ENCODE results near the gene KIAA0408. TPM values are rescaled to one million over a fixed set of nuclear protein-coding genes. Genes with fewer than 3 reads are reported as not detected.
"Not testable (repeated sequence)": the region's sequence is repeated elsewhere in the genome, so short reads cannot be mapped to it uniquely, and the experiment has no call there.

The KIAA0408 gene
- total RNA-seq, 1 experiment from 2014 or later = 0.25 TPM

GRCh38 chr6:127415096-127415495 is 44.1 kb downstream of the KIAA0408 start:
- BruUV-seq (replicated peaks) = no TSS peak
- H3K4me2 ChIP-seq (ENCODE audit: low read length) = no peak overlapping the region
- no peak for DNase-seq (ENCODE audit: low read depth, low spot score)
- no peaks in the 10 kb centered on the region for H3K36me3 ChIP-seq (ENCODE audit: control insufficient read depth in 1 of 2, insufficient read depth in 2 of 2, low read length in 2 of 2)
- no peak overlapping the region for H2AFZ ChIP-seq (ENCODE audit: low read depth, low read length, poor library complexity, severe bottlenecking)
- H3K9ac ChIP-seq (ENCODE audit: low read length) = no peak overlapping the region
- no peaks in the 10 kb centered on the region for H3K79me2 ChIP-seq (ENCODE audit: insufficient read depth, low read length)
- no peak overlapping the region for H3K27ac ChIP-seq (ENCODE audit: low read depth, low read length)
- no peak overlapping the region for H3K4me3 ChIP-seq (replicated peaks in 1 of 2; ENCODE audit: low read depth in 1 of 2, low read length in 2 of 2)
- no peak for TF ChIP-seq EGR1 (IDR thresholded peaks at IDR 0.05; ENCODE audit: low read depth)
- TF ChIP-seq CBX3 (IDR thresholded peaks at IDR 0.05; ENCODE audit: low read depth) = no peak
- no peak for TF ChIP-seq POLR2A (IDR thresholded peaks at IDR 0.05; ENCODE audit: borderline replicate concordance, extremely low read depth, insufficient read depth, insufficient read length)
- ChIA-PET POLR2A (no interaction called here), CTCF (no interaction called here), RAD21 (ENCODE audit: low non-redundant PET in 1 of 2, low total read pairs in 2 of 2, uncharacterized antibody in 2 of 2, unreplicated experiment in 2 of 2) (no interaction called here)
- no peaks in the 10 kb centered on the region; the same call in 1 of the 2 replicates for H3K9me2 ChIP-seq (ENCODE audit: insufficient read depth)
- peaks cover 0 to 5% of the 10 kb centered on the region in 2 experiments; a peak in 1 of 4 replicates for H3K4me1 ChIP-seq (ENCODE audit: control insufficient read depth in 1 of 2, insufficient read depth in 2 of 2, low read length in 2 of 2)
- no peaks in the 10 kb centered on the region for H3K9me3 ChIP-seq (ENCODE audit: control insufficient read depth in 1 of 2, insufficient read depth in 1 of 2, low read depth in 1 of 2, low read length in 2 of 2)
- intact Hi-C loops (cut with micrococcal nuclease) = no loop called here
- H4K20me1 ChIP-seq (ENCODE audit: insufficient read depth) = no peaks in the 10 kb centered on the region
- no peak for ATAC-seq
- no peaks in the 10 kb centered on the region for H3K27me3 ChIP-seq (ENCODE audit: insufficient read depth, low read length)

GRCh38 chr6:127413123-127413522 is 46.1 kb downstream of the KIAA0408 start:
- DNase-seq (ENCODE audit: low read depth, low spot score); ATAC-seq; H3K9me3 ChIP-seq (ENCODE audit: control insufficient read depth in 1 of 2, insufficient read depth in 1 of 2, low read depth in 1 of 2, low read length in 2 of 2); H3K4me3 ChIP-seq (replicated peaks in 1 of 2; ENCODE audit: low read depth in 1 of 2, low read length in 2 of 2); H3K4me1 ChIP-seq (ENCODE audit: control insufficient read depth in 1 of 2, insufficient read depth in 2 of 2, low read length in 2 of 2); CTCF ChIA-PET; H3K27me3 ChIP-seq (ENCODE audit: insufficient read depth, low read length); H3K79me2 ChIP-seq (ENCODE audit: insufficient read depth, low read length); H3K27ac ChIP-seq (ENCODE audit: low read depth, low read length); H3K4me2 ChIP-seq (ENCODE audit: low read length); H3K36me3 ChIP-seq (ENCODE audit: control insufficient read depth in 1 of 2, insufficient read depth in 2 of 2, low read length in 2 of 2); BruUV-seq (replicated peaks); H4K20me1 ChIP-seq (ENCODE audit: insufficient read depth); H3K9ac ChIP-seq (ENCODE audit: low read length); H2AFZ ChIP-seq (ENCODE audit: low read depth, low read length, poor library complexity, severe bottlenecking); intact Hi-C loops (cut with micrococcal nuclease); POLR2A ChIA-PET; RAD21 ChIA-PET (ENCODE audit: low non-redundant PET in 1 of 2, low total read pairs in 2 of 2, uncharacterized antibody in 2 of 2, unreplicated experiment in 2 of 2); H3K9me2 ChIP-seq (ENCODE audit: insufficient read depth): not testable (repeated sequence)

GRCh38 chr6:127412016-127412415 is 47.2 kb downstream of the KIAA0408 start:
- ATAC-seq; RAD21 ChIA-PET (ENCODE audit: low non-redundant PET in 1 of 2, low total read pairs in 2 of 2, uncharacterized antibody in 2 of 2, unreplicated experiment in 2 of 2); H3K4me3 ChIP-seq (replicated peaks in 1 of 2; ENCODE audit: low read depth in 1 of 2, low read length in 2 of 2); H3K27ac ChIP-seq (ENCODE audit: low read depth, low read length); POLR2A ChIA-PET; H3K9me3 ChIP-seq (ENCODE audit: control insufficient read depth in 1 of 2, insufficient read depth in 1 of 2, low read depth in 1 of 2, low read length in 2 of 2); CTCF ChIA-PET; intact Hi-C loops (cut with micrococcal nuclease); BruUV-seq (replicated peaks); H3K27me3 ChIP-seq (ENCODE audit: insufficient read depth, low read length); H4K20me1 ChIP-seq (ENCODE audit: insufficient read depth); H2AFZ ChIP-seq (ENCODE audit: low read depth, low read length, poor library complexity, severe bottlenecking); H3K9ac ChIP-seq (ENCODE audit: low read length); H3K36me3 ChIP-seq (ENCODE audit: control insufficient read depth in 1 of 2, insufficient read depth in 2 of 2, low read length in 2 of 2); H3K4me1 ChIP-seq (ENCODE audit: control insufficient read depth in 1 of 2, insufficient read depth in 2 of 2, low read length in 2 of 2); H3K9me2 ChIP-seq (ENCODE audit: insufficient read depth); DNase-seq (ENCODE audit: low read depth, low spot score); H3K4me2 ChIP-seq (ENCODE audit: low read length); H3K79me2 ChIP-seq (ENCODE audit: insufficient read depth, low read length): not testable (repeated sequence)

Other genes with a start within 250 kb of the KIAA0408 start
- 17.6 TPM for gene RNF146, start 192.5 kb downstream of the KIAA0408 start, total RNA-seq (2021; ENCODE audit: unreplicated experiment)
- gene ECHDC1, start 115.8 kb downstream of the KIAA0408 start, total RNA-seq (2021; ENCODE audit: unreplicated experiment) = 47.2 TPM
- 0.20 TPM for gene C6orf58, start 117.8 kb upstream of the KIAA0408 start, total RNA-seq (2021; ENCODE audit: unreplicated experiment)